Measurements from ENCODE around the gene COL27A1.

The COL27A1 gene

DNA sequence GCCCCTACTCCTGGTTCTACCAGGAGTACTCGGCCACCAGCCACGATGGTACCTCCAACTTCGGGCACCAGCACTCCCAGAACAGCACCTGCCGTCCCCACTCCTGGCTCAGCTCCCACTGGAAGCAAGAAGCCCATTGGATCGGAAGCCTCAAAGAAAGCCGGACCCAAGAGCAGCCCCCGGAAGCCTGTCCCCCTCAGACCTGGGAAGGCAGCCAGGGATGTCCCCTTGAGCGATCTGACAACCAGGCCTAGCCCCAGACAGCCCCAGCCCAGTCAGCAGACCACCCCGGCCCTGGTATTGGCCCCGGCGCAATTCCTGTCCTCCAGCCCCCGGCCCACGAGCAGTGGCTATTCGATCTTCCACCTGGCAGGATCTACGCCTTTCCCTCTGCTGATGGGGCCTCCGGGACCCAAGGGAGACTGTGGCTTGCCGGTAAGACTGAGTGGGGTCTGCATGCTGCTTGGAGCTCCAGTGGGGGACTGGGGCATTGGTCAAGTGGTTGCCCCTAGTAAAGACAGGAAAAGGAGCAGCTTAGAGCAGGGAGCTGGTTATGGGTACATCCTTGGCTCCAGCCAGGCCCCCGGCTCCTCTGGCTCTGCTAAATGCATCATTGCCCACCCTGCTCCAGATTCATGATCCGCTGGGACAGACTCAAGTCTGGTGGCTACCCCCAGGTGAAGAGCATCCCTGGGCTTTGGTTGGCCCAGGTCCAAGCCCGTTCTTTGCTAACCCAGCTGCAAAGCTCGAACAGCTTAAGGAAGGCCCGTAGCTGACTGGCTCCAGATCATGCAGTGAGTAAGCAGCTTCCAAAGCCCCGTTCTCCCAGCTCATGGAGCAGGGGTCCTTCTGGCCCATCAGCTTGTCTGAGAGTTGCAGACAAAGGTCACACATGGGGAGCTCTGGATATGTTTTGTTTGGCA is 14.0 kb downstream of the COL27A1 start:
- no peak for DNase-seq

- no peak for DNase-seq
Observed at GRCh38 chr9:114169952-114170770, 14.8 kb downstream of the COL27A1 start.

GRCh38 chr9:114170771-114171461 is 15.6 kb downstream of the COL27A1 start:
- no peak for DNase-seq

DNA sequence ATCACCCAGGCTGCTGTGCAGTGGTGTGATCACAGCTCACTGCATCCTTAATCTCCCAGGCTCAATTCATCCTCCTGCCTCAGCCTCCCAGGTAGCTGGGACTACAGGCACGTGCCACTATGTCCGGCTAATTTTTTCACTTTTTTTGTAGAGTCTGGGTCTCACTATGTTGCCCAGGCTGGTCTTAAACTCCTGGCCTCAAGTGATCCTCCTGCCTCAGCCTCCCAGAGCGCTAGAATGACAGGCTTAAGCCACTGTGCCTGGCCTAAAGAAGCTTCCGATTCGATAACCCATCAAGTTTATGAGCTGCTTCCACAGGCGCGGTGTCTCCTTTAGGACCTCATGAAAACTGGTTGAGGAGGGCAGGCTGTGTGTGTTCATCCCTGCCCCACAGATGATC is 16.2 kb downstream of the COL27A1 start:
- no peak for DNase-seq

DNA sequence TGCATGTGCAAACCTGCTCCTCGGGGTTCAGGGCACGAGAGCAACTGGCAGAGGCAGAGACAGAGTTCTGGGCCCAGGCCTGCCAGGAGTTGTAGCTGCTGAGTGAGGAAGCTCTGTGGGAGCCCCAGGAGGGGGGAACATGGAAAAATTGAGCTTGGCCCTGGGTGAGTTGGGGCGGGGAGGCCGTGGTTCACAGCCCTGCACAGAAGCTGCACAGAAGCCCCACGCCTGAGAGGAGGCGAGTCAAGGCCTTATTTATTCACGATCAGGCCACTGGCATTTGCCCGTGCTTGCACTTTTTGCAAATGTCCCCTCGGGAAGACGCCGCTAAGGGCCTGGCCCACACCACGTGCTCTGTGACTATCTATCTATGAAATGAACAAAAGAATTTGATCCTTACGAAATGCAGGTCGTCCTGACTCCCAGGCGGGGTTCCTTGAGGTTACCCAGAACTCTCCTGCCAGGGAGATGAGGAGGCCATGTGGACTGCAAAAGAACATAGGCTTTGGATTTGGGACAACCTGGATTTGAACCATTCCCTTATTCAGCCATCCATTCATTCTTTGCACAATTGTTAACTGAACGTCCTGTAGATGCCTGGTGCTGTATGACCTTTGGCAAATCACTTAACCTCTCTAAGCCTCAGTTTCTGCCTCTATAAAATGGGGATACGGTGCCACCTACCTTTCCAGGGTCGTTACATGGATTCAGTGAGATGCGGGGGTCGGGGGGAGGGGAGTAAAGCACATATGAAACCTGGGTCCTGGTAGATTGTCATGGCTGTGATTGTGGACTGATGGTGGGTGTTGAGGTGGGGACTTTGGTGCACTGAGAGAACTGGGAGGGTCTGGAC is 17.9 kb downstream of the COL27A1 start:
- DNase-seq = no peak

- no peak for DNase-seq
Observed at GRCh38 chr9:114174557-114174875, 19.2 kb downstream of the COL27A1 start.

- DNase-seq = no peak
Observed at GRCh38 chr9:114174876-114175771, 19.8 kb downstream of the COL27A1 start.

GRCh38 chr9:114176624-114177291 is 21.4 kb downstream of the COL27A1 start:
- no peak for DNase-seq

- no peak for DNase-seq
Observed at GRCh38 chr9:114177423-114178064, 22.2 kb downstream of the COL27A1 start.

DNA sequence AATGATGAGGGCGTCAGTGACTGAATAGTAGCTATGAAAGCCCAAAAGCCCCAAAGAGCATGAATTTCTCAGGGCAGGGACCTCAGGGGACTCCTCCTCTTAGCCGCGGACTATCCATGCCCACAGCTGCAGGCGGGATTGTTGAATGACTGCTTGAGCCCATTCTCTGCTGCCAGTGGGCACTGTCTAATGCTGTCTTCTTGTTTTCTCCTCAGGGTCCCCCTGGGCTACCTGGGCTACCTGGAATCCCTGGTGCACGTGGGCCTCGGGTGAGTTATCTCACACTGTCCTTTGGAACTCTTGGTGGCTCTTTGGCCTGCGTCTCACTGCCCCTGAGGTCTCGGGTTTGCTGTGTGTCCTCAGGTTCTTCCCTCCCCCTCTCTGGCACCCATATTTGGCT is 22.7 kb downstream of the COL27A1 start:
- no peak for DNase-seq

DNA sequence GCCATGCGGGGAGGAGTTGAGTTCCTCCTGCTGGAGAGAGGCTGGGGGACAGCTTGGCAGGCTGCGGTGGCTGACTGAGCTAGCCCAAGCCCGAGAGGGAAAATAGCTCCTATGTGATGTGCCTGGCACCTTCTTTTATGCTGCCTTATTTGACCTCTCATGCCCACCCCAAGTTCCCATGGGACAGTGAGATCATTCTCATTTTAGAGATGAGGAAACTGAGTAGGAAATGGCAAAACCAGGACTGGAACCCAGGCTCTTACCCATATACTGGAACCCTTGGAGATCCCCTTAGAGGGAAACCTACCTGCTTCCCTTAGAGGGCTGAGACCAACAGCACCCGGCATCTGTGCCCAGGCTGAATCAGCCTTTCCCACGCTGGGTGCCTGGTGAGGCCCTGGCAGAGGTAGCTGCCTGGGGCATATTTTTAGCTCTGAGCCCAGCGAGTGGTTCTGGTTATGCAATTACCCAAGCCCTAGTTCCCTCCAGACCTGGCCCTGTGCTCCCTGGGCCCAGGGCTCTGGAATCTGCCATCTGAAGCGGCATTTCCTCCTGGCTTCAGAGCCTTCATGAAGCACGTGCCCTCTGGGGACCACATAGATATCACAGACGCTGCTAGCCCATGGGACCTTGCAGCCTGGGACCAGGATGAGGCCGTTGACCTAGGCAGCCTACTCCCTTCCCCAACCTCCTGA is 23.6 kb downstream of the COL27A1 start:
- no peak for DNase-seq

DNA sequence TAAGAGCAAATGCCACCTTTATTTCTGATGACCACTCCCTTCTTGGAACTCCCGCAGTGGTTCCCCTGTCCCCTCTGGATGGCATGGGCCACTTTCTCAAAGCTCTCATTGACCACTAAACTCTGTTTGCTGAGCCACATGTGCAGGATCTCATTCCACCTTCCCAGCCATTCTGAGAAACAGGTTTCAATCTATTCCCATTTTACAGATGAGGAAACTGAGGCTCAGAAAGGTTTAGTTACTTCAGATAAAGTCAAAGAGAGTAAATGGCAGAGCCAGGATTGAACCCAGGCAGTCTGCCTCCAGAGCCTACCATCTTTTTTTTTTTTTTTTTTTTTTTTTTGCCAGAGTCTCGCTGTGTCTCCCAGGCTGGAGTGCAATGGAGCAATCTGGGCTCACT is 24.2 kb downstream of the COL27A1 start:
- DNase-seq = no peak

GRCh38 chr9:114180696-114181606 is 25.6 kb downstream of the COL27A1 start:
- DNase-seq = no peak

GRCh38 chr9:114181607-114182409 is 26.5 kb downstream of the COL27A1 start:
- DNase-seq = no peak

DNA sequence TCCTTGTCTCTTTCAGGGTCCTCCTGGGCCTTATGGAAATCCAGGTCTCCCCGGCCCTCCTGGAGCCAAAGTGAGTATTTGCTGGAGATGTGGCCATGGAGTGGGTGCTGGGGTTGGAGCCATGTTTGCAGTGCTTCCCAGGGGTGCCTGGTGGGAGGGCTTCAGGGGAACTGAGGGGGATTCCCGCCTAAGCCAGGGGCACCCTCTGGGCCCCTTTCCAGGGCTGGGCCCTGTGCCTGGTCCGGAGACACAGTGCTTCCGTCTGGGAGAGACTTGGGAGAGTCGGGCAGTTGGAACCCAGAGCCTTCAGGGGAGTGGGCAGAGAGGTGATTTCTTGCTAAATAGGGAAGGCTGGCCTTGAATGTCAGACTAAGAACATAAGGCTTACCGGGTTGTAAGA is 27.7 kb downstream of the COL27A1 start:
- DNase-seq = no peak

DNA sequence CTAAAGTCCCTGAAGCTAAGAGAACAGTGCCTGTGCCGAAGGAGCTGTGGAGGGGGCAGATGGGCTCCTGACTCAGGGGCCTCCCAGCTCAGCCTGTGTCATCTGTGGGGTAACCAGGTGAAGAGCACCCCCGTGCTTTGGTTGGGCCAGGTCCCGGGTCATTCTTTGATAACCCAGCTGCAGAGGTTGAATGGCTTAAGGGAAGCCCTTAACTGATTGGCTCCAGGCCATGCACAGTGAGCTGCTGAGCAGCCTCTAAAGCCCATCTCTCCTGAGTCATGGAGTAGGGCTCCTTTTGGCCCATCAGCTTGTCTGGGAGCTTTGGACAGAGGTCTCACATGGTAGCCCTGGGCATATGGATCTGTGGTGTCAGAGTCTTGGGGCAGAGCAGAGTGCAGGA is 28.7 kb downstream of the COL27A1 start:
- no peak for DNase-seq

DNA sequence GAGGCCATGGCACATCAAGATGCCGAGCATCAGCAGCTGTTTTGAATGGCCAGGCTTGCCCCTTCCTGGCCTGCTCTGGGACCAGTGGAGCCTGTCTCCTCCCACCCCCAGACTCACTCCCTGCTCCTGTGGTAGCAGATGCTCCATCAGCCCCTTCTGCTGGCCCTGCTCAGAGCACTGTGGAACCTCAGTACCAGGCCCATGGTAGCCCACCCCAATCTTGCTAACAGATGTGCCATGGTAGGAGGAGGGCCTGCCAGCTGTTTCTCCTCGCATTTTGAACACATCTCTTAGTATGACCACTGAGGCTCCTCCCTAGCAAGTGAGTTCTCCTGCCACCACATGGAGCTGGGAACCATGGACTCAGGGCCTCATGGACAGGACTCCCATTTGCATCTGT is 29.5 kb downstream of the COL27A1 start:
- no peak for DNase-seq
